GOT3 (cell line): ENCODE data around the gene KLRF1.
"Not testable (repeated sequence)": the region's sequence is repeated elsewhere in the genome, so short reads cannot be mapped to it uniquely, and the experiment has no call there.

ENCODE experiments used
- DNase-seq: peaks from one replicate; lab custom pipeline; 2025; ENCODE audit warnings: mixed read lengths; lab: John Stamatoyannopoulos, UW

The KLRF1 gene

DNA sequence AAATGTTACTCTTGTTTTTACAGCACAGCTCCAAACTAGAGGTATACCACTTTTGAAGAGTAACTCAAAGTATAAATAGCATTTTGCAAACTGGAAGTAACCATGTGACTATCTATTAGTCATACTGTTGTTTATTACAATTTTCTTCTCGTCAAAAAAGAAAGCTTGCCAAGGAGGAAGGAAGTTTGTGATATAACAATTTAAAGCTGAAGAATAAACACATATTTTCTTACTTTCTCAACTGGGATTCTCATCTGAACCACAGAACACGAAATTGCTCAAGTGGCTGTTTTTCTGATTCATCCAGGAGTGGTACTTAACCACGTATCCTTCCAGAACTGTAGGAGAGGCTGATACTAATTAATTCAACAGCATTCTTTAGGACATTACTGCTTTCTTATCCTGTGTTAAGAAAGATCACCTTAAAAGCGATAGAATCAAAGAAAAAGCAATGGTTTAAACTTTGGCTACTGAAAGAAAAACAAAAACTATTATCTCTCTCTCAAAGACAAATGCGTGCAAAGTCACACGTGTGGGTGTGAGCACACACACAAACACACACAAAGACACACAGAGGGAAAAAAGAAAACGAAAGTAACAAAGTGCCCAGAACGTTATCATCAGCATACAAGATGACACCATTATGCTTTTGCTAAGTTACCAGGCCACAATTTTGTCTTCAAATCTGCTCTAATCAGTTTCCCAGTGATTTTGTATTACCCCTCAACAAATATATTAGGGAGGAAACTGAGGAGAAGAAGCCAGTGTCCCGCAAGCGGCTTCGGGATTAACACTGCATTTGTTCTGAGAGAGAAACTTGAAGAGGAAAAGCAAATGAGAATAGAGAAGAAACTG, 42.3 kb downstream of the KLRF1 start, which contains the start of gene CLEC2B:
CLEC2B (minus strand) TSS at position 48 of the 855 bp plus-strand sequence.
- no peak for DNase-seq

GRCh38 chr12:9870286-9870866, 43.1 kb downstream of the KLRF1 start:
- no peak for DNase-seq

GRCh38 chr12:9872162-9872561, 44.9 kb downstream of the KLRF1 start:
- DNase-seq: no peak

DNA sequence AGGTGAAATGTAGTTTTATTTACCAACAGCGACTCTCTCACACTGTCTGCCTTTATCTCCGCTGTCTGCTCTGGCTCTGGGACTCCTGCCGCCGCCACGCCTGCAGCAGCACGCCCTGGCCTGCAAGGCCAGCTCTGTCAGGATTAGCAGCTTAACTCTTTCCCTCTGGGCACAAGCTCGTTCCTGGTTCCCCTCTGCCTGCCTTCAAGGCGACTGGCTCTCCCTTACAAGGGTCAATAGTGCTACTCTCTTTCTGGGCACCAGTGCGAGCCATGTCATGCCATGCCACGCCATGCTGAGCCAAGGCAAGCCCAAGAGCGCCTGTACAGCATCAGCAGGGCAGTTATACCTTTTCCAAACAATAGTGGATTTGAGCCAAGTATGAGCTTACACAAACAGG, 45.5 kb downstream of the KLRF1 start:
- DNase-seq: no peak

- not testable (repeated sequence) for DNase-seq
These were observed 48.8 kb downstream of the KLRF1 start for GRCh38 chr12:9876120-9876519.

GRCh38 chr12:9880532-9881078, 53.3 kb downstream of the KLRF1 start:
- DNase-seq: no peak

- DNase-seq: no peak
These were observed 54.0 kb downstream of the KLRF1 start, which contains the start of gene KLRF2 for GRCh38 chr12:9881246-9881645. Gene KLRF2, plus strand, starts transcription at chr12:9881489. Its CDS starts 107 bp downstream, at chr12:9881596.

GRCh38 chr12:9881988-9882387, 54.7 kb downstream of the KLRF1 start:
- no peak for DNase-seq

DNA sequence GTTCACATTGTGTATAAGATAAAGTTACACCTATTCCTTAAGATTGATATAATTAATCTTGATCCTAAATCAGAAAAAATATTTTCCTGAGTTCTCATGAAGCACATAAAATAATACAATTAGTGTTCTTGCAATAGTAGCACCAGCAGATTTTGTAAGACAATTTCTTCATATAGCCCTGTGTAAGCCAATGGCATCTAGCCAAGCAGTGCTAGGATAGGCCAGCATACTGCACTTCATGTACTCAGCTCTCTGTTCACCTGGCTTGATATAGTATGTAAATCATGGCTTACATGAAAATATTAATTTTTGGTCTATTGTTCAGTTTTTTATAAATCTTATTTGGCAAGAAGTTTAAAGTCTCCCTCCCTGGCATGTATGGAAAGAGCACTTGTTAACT, 55.9 kb downstream of the KLRF1 start:
- no peak for DNase-seq

DNA sequence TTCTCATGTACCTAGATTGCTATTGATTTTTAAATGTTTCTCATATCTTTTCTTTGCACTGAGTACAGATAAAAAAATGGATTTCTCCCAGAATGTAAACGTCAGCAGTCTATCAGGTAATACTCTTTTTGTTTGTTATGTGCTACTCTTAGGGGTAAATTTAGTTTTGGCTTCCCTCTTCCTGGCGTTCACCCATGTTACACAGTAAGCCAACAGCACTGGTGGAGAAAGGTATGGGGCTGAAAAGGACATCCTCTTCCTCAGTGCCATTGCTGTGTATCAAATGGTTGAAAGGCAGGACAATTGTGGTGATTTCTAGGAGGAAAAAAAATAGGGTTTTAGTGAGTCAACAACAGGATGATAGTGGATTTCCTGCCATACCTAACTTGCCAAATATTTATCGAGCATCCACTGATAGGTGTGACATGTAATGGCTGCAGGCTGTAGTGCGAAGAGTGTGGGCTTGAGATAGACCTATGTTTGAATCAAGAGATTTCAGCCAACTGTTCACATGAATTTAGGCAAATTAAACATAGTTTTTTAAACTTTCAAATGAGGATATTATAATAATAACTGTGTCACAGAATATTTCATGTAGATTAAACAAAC, 61.5 kb downstream of the KLRF1 start:
- DNase-seq: no peak
